Spleen (tissue), 7 donors: ENCODE measurements around the gene DMBT1.

ENCODE experiments used
- POLR2A ChIP-seq, 3 donors: fragments of 450-650 bp; IDR thresholded peaks; one replicate each; pipeline ENCODE4 v1.5.1; 2017; ENCODE audit warnings: antibody characterized with exemption in 3 of 3, mild to moderate bottlenecking in 1 of 3
- POLR2AphosphoS5 ChIP-seq, 3 donors: sonication (generic); formaldehyde crosslinking; IDR thresholded peaks; one replicate each; pipeline ENCODE4 v1.5.1; 2017; ENCODE audit warnings: antibody characterized with exemption in 3 of 3
- TF ChIP-seq, protein P1 (sequence below), 11 experiments: fragments of 200-600 bp in 7 of 11; fragments of 450-650 bp in 4 of 11; sonication (generic) in 4 of 11; IDR thresholded peaks in 8 of 11; conservative IDR thresholded peaks in 3 of 11; 1 replicate in 7 of 11; 2 replicates in 4 of 11; pipeline versions ENCODE4 v1.4.0 to v1.8.0; 2016 to 2021; ENCODE audit warnings: antibody characterized with exemption in 11 of 11, inconsistent platforms in 4 of 11, mild to moderate bottlenecking in 1 of 11
- donor health status: DM: no; HTN: no; CAD: no; lungs with moderate emphysema.
- donor health status: DM: no; HTN: no; CAD: no.
- donor health status: DM: no; HTN: no; CAD: no.

DNA sequence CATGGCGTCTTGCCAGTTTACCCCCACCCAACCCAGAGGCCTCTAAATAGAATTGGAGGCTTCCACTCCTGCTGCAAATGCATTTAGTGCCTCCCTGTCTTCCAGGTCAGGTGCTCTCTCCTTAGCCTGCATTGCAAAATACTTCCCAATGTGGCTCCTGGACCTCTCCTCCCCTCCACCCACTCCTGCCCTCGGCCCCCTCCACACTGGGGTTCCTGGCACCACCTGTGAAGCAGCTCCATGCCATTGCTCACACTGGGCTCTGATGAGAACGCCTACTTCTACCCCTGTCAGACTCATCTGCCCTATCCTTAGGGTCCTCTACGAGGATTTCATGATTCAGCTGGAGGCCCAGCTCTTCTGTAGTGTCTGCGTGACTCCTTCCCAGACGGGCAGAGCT is 101.7 kb downstream of the DMBT1 start:
- TF ChIP-seq, protein P1, sequence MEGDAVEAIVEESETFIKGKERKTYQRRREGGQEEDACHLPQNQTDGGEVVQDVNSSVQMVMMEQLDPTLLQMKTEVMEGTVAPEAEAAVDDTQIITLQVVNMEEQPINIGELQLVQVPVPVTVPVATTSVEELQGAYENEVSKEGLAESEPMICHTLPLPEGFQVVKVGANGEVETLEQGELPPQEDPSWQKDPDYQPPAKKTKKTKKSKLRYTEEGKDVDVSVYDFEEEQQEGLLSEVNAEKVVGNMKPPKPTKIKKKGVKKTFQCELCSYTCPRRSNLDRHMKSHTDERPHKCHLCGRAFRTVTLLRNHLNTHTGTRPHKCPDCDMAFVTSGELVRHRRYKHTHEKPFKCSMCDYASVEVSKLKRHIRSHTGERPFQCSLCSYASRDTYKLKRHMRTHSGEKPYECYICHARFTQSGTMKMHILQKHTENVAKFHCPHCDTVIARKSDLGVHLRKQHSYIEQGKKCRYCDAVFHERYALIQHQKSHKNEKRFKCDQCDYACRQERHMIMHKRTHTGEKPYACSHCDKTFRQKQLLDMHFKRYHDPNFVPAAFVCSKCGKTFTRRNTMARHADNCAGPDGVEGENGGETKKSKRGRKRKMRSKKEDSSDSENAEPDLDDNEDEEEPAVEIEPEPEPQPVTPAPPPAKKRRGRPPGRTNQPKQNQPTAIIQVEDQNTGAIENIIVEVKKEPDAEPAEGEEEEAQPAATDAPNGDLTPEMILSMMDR (IDR thresholded peaks at IDR 0.05 in 8 of 11, conservative IDR thresholded peaks at IDR 0.05 in 3 of 11) = no peak
- no peak for TF ChIP-seq POLR2A (IDR thresholded peaks at IDR 0.05)
- TF ChIP-seq POLR2AphosphoS5 (IDR thresholded peaks at IDR 0.05) = no peak
